Posterior cingulate gyrus (tissue), 11 donors: ENCODE results near the gene SLC44A5.
"Not testable (repeated sequence)": the region's sequence is repeated elsewhere in the genome, so short reads cannot be mapped to it uniquely, and the experiment has no call there.

Source experiments
- DNase-seq, 10 donors: peaks; one replicate each; pipeline versions ENCODE4 v3.0.0 to v3.0.0-alpha.2; 2020 to 2021; ENCODE audit warnings: mixed read lengths in 3 of 10
- intact Hi-C: fragments of 100-400 bp; cut with DNase I; formaldehyde crosslinking; loops from one replicate; pipeline ENCODE4 v1.15.1; 2023

Gene SLC44A5

DNA sequence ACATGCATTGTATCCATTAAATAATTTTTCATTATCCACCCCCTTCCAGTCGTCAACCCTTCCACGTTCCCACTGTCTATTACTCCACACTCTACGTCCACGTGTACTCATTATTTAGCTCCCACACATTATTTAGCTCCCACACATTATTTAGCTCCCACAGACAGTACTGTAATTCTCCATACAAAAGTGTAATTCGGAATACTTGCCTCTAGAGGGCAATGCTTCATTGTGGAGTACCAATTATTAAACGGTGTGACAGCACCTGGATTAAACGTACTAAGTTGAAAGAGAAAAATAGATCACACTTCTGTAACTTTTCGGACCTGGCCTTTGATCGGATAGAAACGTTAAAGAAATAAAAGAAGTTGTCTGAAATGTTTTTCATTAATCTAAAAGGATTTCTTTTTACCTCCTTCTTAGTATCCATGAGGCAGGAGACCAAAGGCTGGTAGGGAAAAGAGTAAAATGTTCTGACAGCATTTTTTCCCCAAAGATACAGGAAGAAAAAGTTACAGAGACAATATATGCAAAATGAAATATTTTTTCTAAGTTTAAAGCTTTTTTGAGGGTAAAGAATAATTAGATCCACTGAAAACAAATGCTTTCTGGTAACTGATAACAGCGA, 377.5 kb downstream of the SLC44A5 start:
- no peak for DNase-seq
- intact Hi-C loops = no loop called here

GRCh38 chr1:75220072-75220471, 390.8 kb downstream of the SLC44A5 start:
- intact Hi-C loops = no loop called here
- DNase-seq = no peak

DNA sequence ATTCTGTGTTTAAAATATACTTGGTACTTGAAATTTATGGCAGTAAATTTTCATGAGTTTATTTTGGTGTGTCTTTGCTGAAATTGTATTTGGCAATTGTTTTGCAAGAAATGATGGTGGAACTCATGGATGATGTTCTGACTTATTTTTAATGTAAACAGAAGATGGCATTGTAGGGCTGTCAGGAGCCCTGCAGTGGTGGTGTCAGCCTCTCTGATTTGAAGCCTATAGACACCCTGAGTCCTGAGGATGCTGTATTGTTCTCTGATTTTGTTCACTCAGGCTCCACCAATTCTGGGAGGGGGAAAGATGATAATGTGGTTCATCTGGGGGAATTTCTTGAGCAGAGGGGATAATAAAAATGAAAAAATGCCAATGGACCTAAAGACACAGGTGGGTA, 396.9 kb downstream of the SLC44A5 start:
- intact Hi-C loops = no loop called here
- DNase-seq = no peak

- no peak for DNase-seq
- intact Hi-C loops = no loop called here
Observed at GRCh38 chr1:75211648-75212047, 399.3 kb downstream of the SLC44A5 start.

DNA sequence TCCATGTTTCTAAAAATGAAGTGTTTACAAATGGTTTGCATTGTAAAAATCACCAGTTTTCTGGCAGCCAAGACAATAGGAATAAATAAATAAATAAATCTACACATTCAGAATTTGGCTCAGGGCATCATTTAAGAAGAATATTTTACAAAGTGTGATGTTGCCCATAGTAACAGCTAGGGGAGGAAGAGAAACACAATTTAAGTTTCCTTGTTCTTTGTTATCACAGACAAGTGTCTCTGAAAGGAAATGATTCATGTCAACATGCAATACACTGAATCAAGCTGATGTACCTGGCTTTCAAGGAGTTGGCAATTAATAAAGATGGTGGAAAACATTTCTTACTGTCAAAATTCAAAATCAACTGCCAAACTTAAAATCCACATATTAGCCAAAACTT, 402.1 kb downstream of the SLC44A5 start:
- intact Hi-C loops = no loop called here
- DNase-seq = no peak

GRCh38 chr1:75203415-75204277, 407.3 kb downstream of the SLC44A5 start:
- no peak for DNase-seq
- intact Hi-C loops = loop anchor here (1.0 kb wide), 1 partner anchor 431 kb away; no protein-coding TSS in a partner anchor

GRCh38 chr1:75202751-75203150, 408.2 kb downstream of the SLC44A5 start:
- intact Hi-C loops = loop anchor here (1.0 kb wide), 1 partner anchor 430 kb away; no protein-coding TSS in a partner anchor

DNA sequence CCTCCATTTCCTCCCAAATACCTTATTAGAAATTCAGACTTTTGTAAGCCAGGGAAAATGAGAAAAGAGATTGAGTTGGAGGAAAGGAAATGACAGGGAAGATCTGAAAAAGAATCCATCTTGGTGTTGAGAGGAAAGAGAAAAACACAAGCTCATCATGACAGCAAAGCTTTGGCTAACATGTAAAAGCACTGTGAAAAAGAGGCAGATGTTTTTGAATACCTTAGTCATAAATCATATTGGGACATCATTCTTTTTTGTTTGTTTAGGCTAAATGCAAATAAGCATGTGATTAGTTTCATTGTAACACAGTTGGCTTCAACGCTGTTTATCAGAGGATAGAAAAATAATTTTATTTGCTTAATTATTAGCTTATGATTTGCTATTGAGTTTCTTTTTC, 412.2 kb downstream of the SLC44A5 start:
- intact Hi-C loops = no loop called here
- DNase-seq = no peak

More at GRCh38 chr1:75202751-75203150, 408.2 kb downstream of the SLC44A5 start:
- no peak for DNase-seq

DNA sequence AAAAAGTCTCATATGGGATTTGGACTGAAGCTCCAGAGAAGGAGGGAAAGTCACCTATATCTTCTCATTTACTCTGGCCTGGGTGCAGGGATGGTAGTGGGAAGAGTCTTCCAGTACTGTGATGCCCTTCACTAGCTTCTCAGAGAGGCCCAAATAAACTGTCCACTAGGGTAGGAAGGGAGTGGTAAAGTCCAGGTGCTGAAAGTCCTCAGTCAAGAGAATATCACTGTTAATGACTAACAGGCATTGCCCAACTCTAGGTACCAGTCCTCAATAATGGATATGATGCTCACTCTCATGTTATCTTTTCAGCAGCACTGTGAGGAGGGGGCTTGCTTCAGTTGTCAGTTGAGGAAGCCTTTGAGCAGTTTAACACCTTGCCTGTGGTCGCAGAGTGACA, 412.8 kb downstream of the SLC44A5 start:
- no peak for DNase-seq
- intact Hi-C loops = no loop called here

DNA sequence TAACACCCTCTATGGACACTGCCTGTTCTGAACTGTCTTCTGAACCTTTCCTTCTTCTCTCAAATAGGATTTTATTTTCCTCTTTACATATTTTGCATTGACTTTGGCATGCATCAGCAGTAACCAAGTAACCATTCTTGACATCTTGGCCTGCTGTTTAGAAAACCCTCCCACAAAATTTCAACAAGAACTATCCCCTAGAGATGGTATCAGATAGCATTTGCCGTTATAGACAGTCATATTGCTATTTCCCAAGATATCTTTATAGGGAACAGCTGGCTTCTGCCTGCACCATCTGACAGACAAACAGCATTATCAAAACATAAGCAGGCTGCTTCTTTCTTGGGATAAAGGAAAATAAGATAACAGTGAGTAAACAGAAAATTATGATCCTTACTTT, 422.0 kb downstream of the SLC44A5 start:
- DNase-seq = no peak
- intact Hi-C loops = no loop called here

- DNase-seq, intact Hi-C loops: not testable (repeated sequence)
Observed at GRCh38 chr1:75181214-75181955, 429.5 kb downstream of the SLC44A5 start.

GRCh38 chr1:75174031-75174760, 436.7 kb downstream of the SLC44A5 start:
- DNase-seq = no peak
- intact Hi-C loops = no loop called here

- DNase-seq = no peak
- intact Hi-C loops = no loop called here
Observed at GRCh38 chr1:75172556-75172955, 438.4 kb downstream of the SLC44A5 start.

DNA sequence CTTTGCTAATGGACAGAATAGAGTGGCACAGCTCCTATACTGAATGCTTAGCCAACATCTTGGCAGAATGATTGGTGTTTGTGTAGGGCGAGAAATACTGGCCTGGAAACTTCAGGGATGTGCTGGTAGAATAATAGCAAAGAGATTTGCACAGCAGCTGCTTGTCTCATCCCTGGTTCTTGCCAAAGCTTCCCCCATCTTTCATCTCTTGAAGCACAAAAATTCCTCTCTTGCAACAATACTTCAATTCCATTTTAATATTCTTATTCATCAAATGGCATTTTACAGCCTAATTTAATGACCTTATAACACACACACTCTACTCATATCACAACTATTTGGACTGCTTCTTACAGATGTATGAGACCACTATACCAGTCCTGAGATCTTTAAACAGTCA, 439.0 kb downstream of the SLC44A5 start:
- intact Hi-C loops = no loop called here
- DNase-seq = no peak

DNA sequence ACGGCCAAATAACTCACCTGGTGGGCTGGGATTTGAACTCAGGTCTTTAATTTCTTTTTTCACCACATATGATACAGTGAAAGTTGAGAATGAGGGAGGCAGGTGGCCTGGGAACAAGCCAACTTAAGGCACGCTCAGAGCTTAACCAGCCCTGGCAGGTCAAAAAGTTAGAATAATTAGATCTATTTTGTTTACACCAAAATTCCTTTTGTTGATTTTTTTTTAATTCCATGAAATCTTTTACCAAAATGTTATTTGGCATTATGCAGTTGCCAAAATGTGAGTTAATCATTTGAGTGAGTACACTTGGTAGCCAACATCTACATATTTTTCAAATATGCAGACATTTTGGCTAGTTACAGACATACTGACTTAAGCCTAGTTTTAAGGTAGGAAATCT, 439.9 kb downstream of the SLC44A5 start:
- no peak for DNase-seq
- intact Hi-C loops = no loop called here

- intact Hi-C loops = no loop called here
- DNase-seq = no peak
Observed at GRCh38 chr1:75170011-75170410, 440.9 kb downstream of the SLC44A5 start.

DNA sequence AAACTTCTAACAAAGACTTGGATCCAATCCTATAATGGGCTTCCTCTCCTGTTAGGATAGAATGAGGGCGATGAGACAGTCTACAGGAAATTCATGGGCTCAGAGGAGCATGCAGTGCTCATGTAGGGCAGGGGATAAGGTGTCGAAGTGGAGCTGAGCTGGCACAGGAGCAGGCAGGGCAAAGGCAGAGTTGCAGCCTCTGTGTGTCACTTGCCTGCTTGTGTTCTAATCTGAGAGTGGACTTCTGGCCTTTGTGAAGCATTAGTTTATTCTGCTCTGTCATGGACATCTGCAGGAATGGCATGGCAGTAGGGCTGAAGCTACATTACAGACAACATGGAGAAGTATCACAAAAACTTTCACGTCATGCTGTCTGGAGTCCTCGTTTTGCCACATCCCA, 444.1 kb downstream of the SLC44A5 start:
- DNase-seq = no peak
- intact Hi-C loops = no loop called here

- DNase-seq = no peak
- intact Hi-C loops = no loop called here
Observed at GRCh38 chr1:75165264-75165663, 445.6 kb downstream of the SLC44A5 start.

DNA sequence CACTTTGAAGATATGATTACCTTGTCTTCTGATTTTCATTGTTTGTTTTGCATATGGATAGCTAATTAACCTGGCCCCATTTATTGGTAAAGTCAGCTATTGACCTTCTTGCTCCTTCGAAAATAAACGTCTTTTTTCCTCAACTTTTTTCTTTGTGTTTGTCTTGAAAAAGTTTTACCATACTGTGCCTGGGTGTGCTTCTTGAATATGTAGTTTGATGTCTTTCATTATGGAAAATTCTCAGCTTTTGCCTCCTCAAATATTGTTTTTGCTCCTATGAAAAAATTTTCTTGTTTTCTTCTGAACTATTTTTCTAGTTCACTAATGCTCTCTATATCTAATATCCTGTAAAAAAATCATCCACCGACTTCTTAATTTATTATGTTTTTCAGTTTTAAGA, 451.8 kb downstream of the SLC44A5 start:
- intact Hi-C loops = no loop called here
- DNase-seq = no peak
